ENCODE results near the gene ORAI3.

ORAI3 gene

DNA sequence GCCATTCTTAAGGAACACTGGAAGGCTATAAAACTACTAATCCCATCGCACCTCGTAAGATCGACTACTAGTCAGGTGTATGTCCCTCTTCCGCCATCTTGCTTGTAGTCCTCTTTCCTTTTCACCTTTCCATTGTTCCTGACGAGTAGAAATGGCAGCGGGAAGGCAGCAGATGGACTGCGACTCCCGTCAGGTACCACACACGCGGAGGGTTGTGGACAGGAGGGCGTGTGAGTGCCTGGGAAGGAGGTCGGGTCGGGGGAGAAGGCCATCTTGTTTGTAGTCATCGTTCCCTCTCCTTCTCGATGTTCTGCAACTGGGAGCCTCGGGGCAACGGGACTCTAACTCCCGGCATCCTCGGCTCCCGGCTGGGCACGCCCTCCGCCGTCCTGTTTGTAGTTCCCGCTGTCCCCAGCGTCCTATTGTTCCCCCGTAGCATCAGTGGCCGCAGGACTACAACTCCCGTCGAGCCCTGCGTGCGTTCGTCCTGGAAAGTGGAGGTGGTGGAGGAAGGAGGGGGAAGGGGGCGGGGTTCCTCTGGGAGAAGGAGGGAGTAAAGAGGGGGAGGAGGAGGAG, 25.8 kb upstream of the ORAI3 start:
- TF ChIP-seq, protein P1, sequence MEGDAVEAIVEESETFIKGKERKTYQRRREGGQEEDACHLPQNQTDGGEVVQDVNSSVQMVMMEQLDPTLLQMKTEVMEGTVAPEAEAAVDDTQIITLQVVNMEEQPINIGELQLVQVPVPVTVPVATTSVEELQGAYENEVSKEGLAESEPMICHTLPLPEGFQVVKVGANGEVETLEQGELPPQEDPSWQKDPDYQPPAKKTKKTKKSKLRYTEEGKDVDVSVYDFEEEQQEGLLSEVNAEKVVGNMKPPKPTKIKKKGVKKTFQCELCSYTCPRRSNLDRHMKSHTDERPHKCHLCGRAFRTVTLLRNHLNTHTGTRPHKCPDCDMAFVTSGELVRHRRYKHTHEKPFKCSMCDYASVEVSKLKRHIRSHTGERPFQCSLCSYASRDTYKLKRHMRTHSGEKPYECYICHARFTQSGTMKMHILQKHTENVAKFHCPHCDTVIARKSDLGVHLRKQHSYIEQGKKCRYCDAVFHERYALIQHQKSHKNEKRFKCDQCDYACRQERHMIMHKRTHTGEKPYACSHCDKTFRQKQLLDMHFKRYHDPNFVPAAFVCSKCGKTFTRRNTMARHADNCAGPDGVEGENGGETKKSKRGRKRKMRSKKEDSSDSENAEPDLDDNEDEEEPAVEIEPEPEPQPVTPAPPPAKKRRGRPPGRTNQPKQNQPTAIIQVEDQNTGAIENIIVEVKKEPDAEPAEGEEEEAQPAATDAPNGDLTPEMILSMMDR (IDR thresholded peaks at IDR 0.05; ENCODE audit: control insufficient read depth, insufficient read depth, low read depth, low read length, missing control alignments), result no peak
- peak overlapping the region; percentile 89 for H3K4me3 ChIP-seq (ENCODE audit: control insufficient read depth, low read depth, low read length)
- peak; percentile 98 for DNase-seq (ENCODE audit: low read depth)

DNA sequence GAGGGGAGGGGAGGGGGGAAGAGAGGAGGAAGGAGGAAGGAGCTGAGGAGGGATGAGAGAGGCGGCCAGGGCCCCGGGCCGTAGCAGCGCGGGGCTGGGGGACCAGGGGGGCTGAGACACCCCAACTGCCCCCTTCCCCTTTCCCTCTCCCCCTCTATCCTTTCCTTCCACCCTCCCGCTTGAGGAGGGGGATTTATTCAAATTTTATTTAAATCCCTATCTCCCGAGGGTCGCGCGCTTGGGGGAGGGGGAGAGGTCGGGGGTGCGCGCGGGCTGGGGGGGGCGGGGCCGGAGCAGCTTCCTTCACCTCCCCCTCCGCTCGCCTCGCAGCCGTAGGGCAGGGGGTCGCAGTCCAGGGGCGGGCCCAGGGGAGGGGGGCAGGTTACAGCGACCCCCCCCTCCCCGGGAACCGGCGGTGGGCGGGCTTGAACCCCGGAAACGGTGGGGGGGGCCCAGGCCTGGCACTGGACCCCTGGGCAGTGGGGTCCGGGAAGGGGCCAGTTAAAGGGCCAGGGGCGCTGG, 25.3 kb upstream of the ORAI3 start, which contains the start of gene FBXL19:
Gene FBXL19 (plus strand): TSS at position 19 of the 522 bp plus-strand sequence. CDS start 2,183 bp downstream, outside the sequence.
- TF ChIP-seq, protein P1 (IDR thresholded peaks at IDR 0.05; ENCODE audit: control insufficient read depth, insufficient read depth, low read depth, low read length, missing control alignments), result no peak
- peak within 1 kb of the TSS; percentile 89 for H3K4me3 ChIP-seq (ENCODE audit: control insufficient read depth, low read depth, low read length)
- DNase-seq (ENCODE audit: low read depth), result no peak

DNA sequence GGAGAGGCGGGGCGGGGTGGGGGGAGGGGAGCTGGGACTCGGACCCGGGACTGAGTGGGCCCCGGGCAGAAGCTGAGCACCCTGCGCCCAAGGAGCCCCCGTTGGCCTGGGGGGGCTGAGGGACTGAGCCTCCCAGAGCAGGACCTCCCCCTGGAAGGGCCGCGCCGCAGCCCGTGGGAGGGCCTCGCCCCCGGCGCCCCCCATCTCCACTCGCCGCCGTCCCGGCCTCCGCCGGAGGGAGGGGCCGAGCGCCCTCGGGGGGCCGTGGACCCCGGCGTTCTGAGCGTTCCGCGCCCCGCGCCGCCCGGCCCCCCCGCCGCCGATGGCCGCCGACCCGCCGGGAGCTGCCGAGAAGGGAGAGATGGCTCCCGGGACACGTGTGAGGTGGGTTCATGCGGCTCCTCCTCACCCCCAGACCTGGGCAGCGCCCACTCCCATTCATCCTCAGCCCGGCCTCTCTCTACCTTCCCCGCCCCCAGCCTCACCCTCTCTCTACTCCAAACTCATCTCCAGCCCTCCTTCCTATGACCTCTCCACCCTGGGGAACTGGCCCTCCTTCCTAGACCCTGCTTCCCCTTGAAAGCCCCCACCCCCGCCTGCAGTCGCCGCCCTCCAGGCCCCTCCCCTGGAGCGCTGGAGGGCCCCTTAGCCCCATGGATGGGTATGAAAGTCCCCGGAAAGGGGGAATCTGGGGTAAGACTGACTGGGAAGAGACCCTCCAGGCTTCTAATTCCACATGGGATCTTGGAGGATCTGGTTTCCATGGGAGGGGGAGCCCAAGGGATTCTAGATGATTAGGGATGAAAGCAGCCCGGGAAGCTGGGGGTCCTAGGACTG, 24.6 kb upstream of the ORAI3 start:
- H3K4me3 ChIP-seq (ENCODE audit: control insufficient read depth, low read depth, low read length), result peak overlapping the region; percentile 89
- TF ChIP-seq, protein P1 (IDR thresholded peaks at IDR 0.05; ENCODE audit: control insufficient read depth, insufficient read depth, low read depth, low read length, missing control alignments), result no peak
- no peak for DNase-seq (ENCODE audit: low read depth)

DNA sequence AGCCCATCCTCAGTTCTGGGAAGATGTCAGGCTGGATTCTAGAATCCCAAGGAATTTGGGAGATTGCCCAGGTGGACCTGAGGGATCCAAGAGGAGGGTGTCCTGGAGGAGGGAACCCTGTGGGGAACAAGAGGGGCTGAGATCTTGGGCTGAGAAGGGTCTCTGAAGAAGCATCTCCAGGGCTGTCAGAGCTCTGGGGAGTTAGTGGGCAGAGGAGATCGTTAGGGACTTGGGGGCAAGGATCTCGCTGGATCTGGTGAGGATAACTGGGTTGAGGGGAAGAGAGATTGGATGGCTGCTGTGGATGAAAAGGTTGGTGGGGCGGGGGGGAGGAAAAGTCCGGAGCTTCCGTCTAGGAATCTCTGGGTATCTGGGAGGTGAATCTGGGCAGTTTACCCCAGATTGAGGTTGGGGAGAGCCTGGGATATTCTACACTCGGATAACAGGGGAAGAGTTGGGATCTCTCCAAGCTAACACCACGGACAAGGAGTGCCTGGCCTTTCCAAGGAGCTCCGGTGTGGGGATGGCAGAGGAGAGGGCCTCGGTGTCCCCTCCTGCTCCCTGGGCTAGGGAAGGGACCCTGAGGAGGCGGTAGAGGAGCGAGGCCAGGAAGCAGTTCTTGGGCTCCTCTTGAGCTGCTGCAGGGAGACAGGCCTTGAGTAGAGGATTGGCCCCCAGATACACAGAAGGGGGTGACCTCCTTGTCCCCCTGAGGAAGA, 23.8 kb upstream of the ORAI3 start:
- no peak for DNase-seq (ENCODE audit: low read depth)
- TF ChIP-seq, protein P1 (IDR thresholded peaks at IDR 0.05; ENCODE audit: control insufficient read depth, insufficient read depth, low read depth, low read length, missing control alignments), result no peak
- H3K4me3 ChIP-seq (ENCODE audit: control insufficient read depth, low read depth, low read length), result peak overlapping the region; percentile 89

DNA sequence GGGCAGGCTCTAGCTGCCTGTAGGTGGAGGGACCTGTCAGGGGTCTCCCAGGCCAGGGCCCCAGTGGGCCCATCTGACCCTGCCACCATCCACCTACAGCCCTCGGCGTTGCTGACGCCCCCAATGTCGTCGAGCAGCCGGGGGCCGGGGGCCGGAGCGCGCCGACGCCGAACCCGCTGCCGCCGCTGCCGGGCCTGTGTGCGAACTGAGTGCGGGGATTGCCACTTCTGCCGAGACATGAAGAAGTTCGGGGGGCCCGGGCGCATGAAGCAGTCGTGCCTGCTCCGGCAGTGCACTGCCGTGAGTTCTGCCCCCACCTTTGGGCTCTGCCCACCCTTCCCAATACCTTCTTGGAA, 23.3 kb upstream of the ORAI3 start:
- no peak overlapping the region for H3K4me3 ChIP-seq (ENCODE audit: control insufficient read depth, low read depth, low read length)
- no peak for DNase-seq (ENCODE audit: low read depth)
- TF ChIP-seq, protein P1 (IDR thresholded peaks at IDR 0.05; ENCODE audit: control insufficient read depth, insufficient read depth, low read depth, low read length, missing control alignments), result no peak

DNA sequence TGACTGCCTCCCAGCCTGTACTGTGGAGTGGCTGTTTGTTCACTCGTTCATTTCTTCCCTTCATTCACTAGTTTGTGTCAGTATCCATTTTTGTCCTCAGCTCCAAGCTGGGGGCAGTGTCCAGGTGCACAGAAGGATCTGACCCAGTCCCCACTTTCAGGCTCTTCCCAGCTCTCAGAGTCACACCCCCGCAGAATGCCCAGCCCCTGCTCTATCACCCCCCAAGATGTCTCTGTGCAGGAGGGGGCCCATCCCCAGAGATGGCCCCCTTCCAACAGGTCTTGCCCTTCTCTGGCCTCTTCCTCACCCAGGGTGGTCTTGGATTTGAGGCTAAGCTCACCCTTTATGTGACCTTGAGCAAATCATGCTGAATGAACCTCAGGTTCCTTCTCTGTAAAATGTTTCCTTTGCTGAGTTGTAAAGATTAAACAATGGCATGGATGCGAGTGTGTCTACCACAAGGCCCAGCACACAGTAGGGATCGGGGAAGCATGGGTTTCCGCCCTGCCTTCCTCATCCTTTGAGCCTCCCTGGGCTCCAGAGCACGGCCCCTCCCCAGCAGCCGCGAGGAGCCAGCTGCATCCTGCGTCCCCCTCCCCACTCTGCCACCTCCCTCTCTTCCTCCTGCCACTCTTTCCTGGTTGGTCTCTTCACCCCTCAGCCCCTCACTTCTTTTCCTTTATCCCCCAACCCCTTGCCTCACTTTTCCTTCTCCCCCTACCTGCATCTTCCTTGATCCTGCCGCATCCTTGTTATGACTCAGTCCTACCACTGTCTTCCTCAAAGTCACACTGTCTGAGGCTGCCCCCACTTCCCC, 22.7 kb upstream of the ORAI3 start:
- DNase-seq (ENCODE audit: low read depth), result no peak
- TF ChIP-seq, protein P1 (IDR thresholded peaks at IDR 0.05; ENCODE audit: control insufficient read depth, insufficient read depth, low read depth, low read length, missing control alignments), result no peak
- H3K4me3 ChIP-seq (ENCODE audit: control insufficient read depth, low read depth, low read length), result no peak overlapping the region

Measured in AG09309 (cell line).